Tibial artery (tissue), 4 donors: ENCODE results near the gene SYNM.

Experiments
- DNase-seq, 2 donors: peaks; one replicate each; pipeline ENCODE4 v3.0.0-alpha.2; 2019
- H3K27ac ChIP-seq, 2 donors: fragments of 200-600 bp; sonication (generic) in 1 of 2; 1 replicate in 1 of 2; 2 replicates in 1 of 2; pipeline ENCODE4 v1.5.1; 2018 to 2019; ENCODE audit warnings: mild to moderate bottlenecking in 1 of 2
- H3K27me3 ChIP-seq, 2 donors: fragments of 200-600 bp; sonication (generic) in 1 of 2; one replicate each; pipeline versions ENCODE4 v1.5.1 to v1.6.0; 2016 to 2019
- H3K36me3 ChIP-seq, 3 donors: fragments of 200-600 bp; sonication (generic) in 2 of 3; one replicate each; pipeline ENCODE4 v1.5.1; 2016 to 2019; ENCODE audit warnings: mild to moderate bottlenecking in 2 of 3
- H3K4me1 ChIP-seq, 4 donors: fragments of 200-600 bp; sonication (generic) in 2 of 4; 1 replicate in 3 of 4; 2 replicates in 1 of 4; pipeline ENCODE4 v1.5.1; 2016 to 2019
- H3K4me3 ChIP-seq, 2 donors: fragments of 200-600 bp; sonication (generic) in 1 of 2; 1 replicate in 1 of 2; 2 replicates in 1 of 2; pipeline ENCODE4 v1.5.1; 2018 to 2019; ENCODE audit warnings: mild to moderate bottlenecking in 2 of 2
- H3K9me3 ChIP-seq, 3 donors: fragments of 200-600 bp; sonication (generic) in 1 of 3; one replicate each; pipeline ENCODE4 v1.5.1; 2016 to 2019
- CTCF ChIP-seq, 2 experiments: fragments of 200-600 bp in 1 of 2; fragments of 450-650 bp in 1 of 2; IDR thresholded peaks; one replicate each; pipeline ENCODE4 v1.5.1; 2017 to 2019; ENCODE audit warnings: antibody characterized with exemption in 2 of 2, mild to moderate bottlenecking in 1 of 2, moderate library complexity in 1 of 2
- intact Hi-C: fragments of 100-400 bp; cut with DNase I; formaldehyde crosslinking; loops from one replicate; pipeline ENCODE4 v1.15.0; 2023; ENCODE audit warnings: low total_unique reads

Gene SYNM

GRCh38 chr15:99117111-99117510 lies 12.2 kb downstream of the SYNM start:
- Histone ChIP-seq H3K4me3 (no peak overlapping the region), H3K36me3 (peaks cover 29 to 48% (median 30%) of the 10 kb centered on the region in 3 donors), H3K9me3 (no peaks in the 10 kb centered on the region), H3K27ac (peak overlapping the region; percentile 80 to 97), H3K27me3 (no peaks in the 10 kb centered on the region), H3K4me1 (peaks cover 0 to 92% (median 52%) of the 10 kb centered on the region in 4 donors)
- TF ChIP-seq CTCF (IDR thresholded peaks at IDR 0.05), result no peak
- intact Hi-C loops, result no loop called here
- peak in 1 of 2 donors; percentile 62 for DNase-seq

GRCh38 chr15:99117563-99118257 lies 12.8 kb downstream of the SYNM start:
- TF ChIP-seq CTCF (IDR thresholded peaks at IDR 0.05), result no peak
- H3K4me3 ChIP-seq, result no peak overlapping the region
- H3K27ac ChIP-seq, result peak overlapping the region; percentile 80 to 97
- peaks cover 29 to 48% (median 30%) of the 10 kb centered on the region in 3 donors for H3K36me3 ChIP-seq
- DNase-seq, result peak in 1 of 2 donors; percentile 62
- H3K9me3 ChIP-seq, result no peaks in the 10 kb centered on the region
- intact Hi-C loops, result no loop called here
- no peaks in the 10 kb centered on the region for H3K27me3 ChIP-seq
- peaks cover 0 to 92% (median 55%) of the 10 kb centered on the region in 4 donors for H3K4me1 ChIP-seq

- TF ChIP-seq CTCF (IDR thresholded peaks at IDR 0.05), result no peak
- Histone ChIP-seq H3K9me3 (no peaks in the 10 kb centered on the region), H3K27me3 (no peaks in the 10 kb centered on the region), H3K27ac (peak overlapping the region; percentile 80 to 97), H3K4me3 (no peak overlapping the region), H3K4me1 (peaks cover 0 to 95% (median 59%) of the 10 kb centered on the region in 4 donors), H3K36me3 (peaks cover 29 to 48% (median 30%) of the 10 kb centered on the region in 3 donors)
- intact Hi-C loops, result no loop called here
- no peak for DNase-seq
Measured at GRCh38 chr15:99118258-99118632, 13.4 kb downstream of the SYNM start.

GRCh38 chr15:99118801-99119546 lies 14.1 kb downstream of the SYNM start:
- intact Hi-C loops, result no loop called here
- H3K36me3 ChIP-seq, result peaks cover 22 to 43% (median 23%) of the 10 kb centered on the region in 3 donors
- no peaks in the 10 kb centered on the region for H3K9me3 ChIP-seq
- H3K4me1 ChIP-seq, result peaks cover 0 to 95% (median 61%) of the 10 kb centered on the region in 4 donors
- H3K27me3 ChIP-seq, result no peaks in the 10 kb centered on the region
- H3K27ac ChIP-seq, result peak overlapping the region in 1 of 2 donors; percentile 77
- no peak overlapping the region for H3K4me3 ChIP-seq
- no peak for DNase-seq
- TF ChIP-seq CTCF (IDR thresholded peaks at IDR 0.05), result no peak

- Histone ChIP-seq H3K36me3 (peaks cover 17 to 33% (median 23%) of the 10 kb centered on the region in 3 donors), H3K4me1 (peaks cover 0 to 96% (median 64%) of the 10 kb centered on the region in 4 donors), H3K27me3 (no peaks in the 10 kb centered on the region), H3K9me3 (no peaks in the 10 kb centered on the region), H3K27ac (peak overlapping the region; percentile 77 to 92), H3K4me3 (no peak overlapping the region)
- DNase-seq, result peak in 1 of 2 donors; percentile 63
- intact Hi-C loops, result loop anchor here (5.0 kb wide), 1 partner anchor 47 kb away; no protein-coding TSS in a partner anchor
- TF ChIP-seq CTCF (IDR thresholded peaks at IDR 0.05), result no peak
Measured at GRCh38 chr15:99120050-99120777, 15.3 kb downstream of the SYNM start.
